K562 (cell line): ENCODE measurements around the gene KRT28. TPM values are rescaled to one million over a fixed set of nuclear protein-coding genes. Genes with fewer than 3 reads are reported as not detected.

Source experiments
- CREB5 ChIP-seq: fragments of 250-450 bp; sonication (Bioruptor Pico); IDR thresholded peaks from 2 replicates; pipeline ENCODE4 v1.5.0; 2020; ENCODE audit warnings: mild to moderate bottlenecking
- CREM ChIP-seq: IDR thresholded peaks from 2 replicates; pipeline ENCODE4 v1.6.1; 2014; ENCODE audit warnings: antibody characterized with exemption, low read depth
- HCFC1 ChIP-seq: IDR thresholded peaks from 2 replicates; pipeline ENCODE4 v1.6.1; 2012; ENCODE audit warnings: low read depth, low read length, improper control_type of control experiment
- LARP7 ChIP-seq: fragments of 450-650 bp; IDR thresholded peaks from 2 replicates; pipeline ENCODE4 v1.6.1; 2016
- MIER1 ChIP-seq: fragments of 450-650 bp; IDR thresholded peaks from 2 replicates; pipeline ENCODE4 v1.6.1; 2016; ENCODE audit warnings: antibody characterized with exemption, mild to moderate bottlenecking, low read depth
- NFATC3 ChIP-seq: fragments of 450-650 bp; IDR thresholded peaks from 2 replicates; pipeline ENCODE4 v1.6.1; 2017; ENCODE audit warnings: mild to moderate bottlenecking
- ZNF232 ChIP-seq: sonication (generic); formaldehyde crosslinking; IDR thresholded peaks from 2 replicates; pipeline ENCODE4 v1.8.0; 2022; ENCODE audit warnings: mild to moderate bottlenecking, missing genetic modification reagents
- ZNF507 ChIP-seq: conservative IDR thresholded peaks from 2 replicates; pipeline ENCODE4 v1.6.1; 2017; ENCODE audit warnings: missing genetic modification characterization, missing compliant biosample characterization
- ZNF717 ChIP-seq: fragments of 250-450 bp; sonication (Bioruptor Pico); IDR thresholded peaks from 2 replicates; pipeline ENCODE4 v1.5.0; 2021
- polyA plus RNA-seq, 8 experiments: library from polyadenylated mRNA; depleted of rRNA in 4 of 8; stranded (reverse) in 5 of 8; unstranded in 3 of 8; fragments of >200 nt; fragmentation: Nextera tagmentation in 2 of 8; fragmentation: Illumina TruSeq in 1 of 8; extraction: Ambion mirVana in 2 of 8; extraction: Trizol in 1 of 8; gene quantifications; 2 replicates each; pipeline versions ENCODE4 v1.2.1 to v1.2.3, GENCODE V29; 2011 to 2014; ENCODE audit warnings: inconsistent platforms in 1 of 8, missing spikeins in 1 of 8
- total RNA-seq, 7 experiments: library from RNA; depleted of rRNA in 6 of 7; stranded (reverse); fragments of >200 nt in 6 of 7; fragmentation: Illumina TruSeq in 2 of 7; extraction: Trizol in 2 of 7; gene quantifications; 2 replicates each; pipeline versions ENCODE4 v1.2.1 to v1.2.3, GENCODE V29; 2011 to 2021; ENCODE audit warnings: low replicate concordance in 1 of 7
- TF ChIP-seq, protein P1 (sequence below): fragments of 150-350 bp; conservative IDR thresholded peaks from 2 replicates; pipeline ENCODE4 v1.6.1; 2014; ENCODE audit warnings: low read length
- TF ChIP-seq, protein P2 (sequence below): fragments of 450-650 bp; IDR thresholded peaks from 2 replicates; pipeline ENCODE4 v1.6.1; 2016; ENCODE audit warnings: mild to moderate bottlenecking, moderate library complexity
- TF ChIP-seq, protein P3 (sequence below): sonication (generic); IDR thresholded peaks from 2 replicates; pipeline ENCODE4 v1.6.1; 2016

KRT28 gene
- total and polyA plus RNA-seq, 9 of the 15 experiments (the other 6 are each of a cell fraction or from before 2014, with no cell fraction given), result not detected

DNA sequence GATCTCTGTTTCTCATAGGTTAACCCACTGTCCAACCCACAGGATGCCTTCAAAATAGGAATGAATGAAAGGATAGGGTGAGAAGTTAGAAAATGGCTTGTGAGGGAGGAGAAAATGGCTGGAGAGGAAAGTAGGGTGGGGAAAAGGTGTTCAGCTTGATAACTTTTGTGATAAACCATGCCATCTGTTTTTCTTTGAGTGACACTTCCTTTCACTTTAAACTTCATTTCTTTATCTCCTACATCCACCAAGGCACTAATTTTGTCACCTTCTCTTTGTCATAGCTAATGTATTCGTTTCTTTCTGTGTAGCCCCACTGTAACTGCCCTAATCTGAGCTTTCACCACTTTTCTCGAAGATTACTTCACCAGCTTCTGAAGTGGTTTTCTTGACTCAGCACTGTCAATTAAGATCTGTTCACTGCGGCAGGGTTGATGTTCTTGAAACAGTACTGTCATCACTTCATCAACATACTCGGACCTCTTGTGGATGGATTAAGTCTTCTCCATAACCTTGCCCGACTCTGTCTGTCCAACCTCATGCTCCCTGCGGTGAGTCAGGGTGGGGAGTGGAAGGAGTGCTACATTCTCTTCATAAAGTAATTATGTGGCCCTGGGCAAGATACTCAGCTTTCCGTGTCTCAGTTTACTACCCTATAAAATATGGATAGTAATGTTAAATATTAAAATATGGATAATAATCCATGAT lies 28.1 kb upstream of the KRT28 start (continued):
- TF ChIP-seq MIER1, result no peak
- no peak for TF ChIP-seq ZNF717 (CRISPR knock-in tag)
- TF ChIP-seq CREM, result peak; percentile 72
- TF ChIP-seq NFATC3, result peak; percentile 89; the same call in 1 of the 2 replicates
- no peak for TF ChIP-seq ZNF232 (CRISPR knock-in tag)
- TF ChIP-seq LARP7, result no peak
- no peak for TF ChIP-seq CREB5 (CRISPR knock-in tag)
- no peak for TF ChIP-seq HCFC1
- TF ChIP-seq, protein P1, sequence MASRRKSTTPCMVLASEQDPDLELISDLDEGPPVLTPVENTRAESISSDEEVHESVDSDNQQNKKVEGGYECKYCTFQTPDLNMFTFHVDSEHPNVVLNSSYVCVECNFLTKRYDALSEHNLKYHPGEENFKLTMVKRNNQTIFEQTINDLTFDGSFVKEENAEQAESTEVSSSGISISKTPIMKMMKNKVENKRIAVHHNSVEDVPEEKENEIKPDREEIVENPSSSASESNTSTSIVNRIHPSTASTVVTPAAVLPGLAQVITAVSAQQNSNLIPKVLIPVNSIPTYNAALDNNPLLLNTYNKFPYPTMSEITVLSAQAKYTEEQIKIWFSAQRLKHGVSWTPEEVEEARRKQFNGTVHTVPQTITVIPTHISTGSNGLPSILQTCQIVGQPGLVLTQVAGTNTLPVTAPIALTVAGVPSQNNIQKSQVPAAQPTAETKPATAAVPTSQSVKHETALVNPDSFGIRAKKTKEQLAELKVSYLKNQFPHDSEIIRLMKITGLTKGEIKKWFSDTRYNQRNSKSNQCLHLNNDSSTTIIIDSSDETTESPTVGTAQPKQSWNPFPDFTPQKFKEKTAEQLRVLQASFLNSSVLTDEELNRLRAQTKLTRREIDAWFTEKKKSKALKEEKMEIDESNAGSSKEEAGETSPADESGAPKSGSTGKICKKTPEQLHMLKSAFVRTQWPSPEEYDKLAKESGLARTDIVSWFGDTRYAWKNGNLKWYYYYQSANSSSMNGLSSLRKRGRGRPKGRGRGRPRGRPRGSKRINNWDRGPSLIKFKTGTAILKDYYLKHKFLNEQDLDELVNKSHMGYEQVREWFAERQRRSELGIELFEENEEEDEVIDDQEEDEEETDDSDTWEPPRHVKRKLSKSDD, result no peak
- TF ChIP-seq ZNF507, result no peak
- TF ChIP-seq, protein P2, sequence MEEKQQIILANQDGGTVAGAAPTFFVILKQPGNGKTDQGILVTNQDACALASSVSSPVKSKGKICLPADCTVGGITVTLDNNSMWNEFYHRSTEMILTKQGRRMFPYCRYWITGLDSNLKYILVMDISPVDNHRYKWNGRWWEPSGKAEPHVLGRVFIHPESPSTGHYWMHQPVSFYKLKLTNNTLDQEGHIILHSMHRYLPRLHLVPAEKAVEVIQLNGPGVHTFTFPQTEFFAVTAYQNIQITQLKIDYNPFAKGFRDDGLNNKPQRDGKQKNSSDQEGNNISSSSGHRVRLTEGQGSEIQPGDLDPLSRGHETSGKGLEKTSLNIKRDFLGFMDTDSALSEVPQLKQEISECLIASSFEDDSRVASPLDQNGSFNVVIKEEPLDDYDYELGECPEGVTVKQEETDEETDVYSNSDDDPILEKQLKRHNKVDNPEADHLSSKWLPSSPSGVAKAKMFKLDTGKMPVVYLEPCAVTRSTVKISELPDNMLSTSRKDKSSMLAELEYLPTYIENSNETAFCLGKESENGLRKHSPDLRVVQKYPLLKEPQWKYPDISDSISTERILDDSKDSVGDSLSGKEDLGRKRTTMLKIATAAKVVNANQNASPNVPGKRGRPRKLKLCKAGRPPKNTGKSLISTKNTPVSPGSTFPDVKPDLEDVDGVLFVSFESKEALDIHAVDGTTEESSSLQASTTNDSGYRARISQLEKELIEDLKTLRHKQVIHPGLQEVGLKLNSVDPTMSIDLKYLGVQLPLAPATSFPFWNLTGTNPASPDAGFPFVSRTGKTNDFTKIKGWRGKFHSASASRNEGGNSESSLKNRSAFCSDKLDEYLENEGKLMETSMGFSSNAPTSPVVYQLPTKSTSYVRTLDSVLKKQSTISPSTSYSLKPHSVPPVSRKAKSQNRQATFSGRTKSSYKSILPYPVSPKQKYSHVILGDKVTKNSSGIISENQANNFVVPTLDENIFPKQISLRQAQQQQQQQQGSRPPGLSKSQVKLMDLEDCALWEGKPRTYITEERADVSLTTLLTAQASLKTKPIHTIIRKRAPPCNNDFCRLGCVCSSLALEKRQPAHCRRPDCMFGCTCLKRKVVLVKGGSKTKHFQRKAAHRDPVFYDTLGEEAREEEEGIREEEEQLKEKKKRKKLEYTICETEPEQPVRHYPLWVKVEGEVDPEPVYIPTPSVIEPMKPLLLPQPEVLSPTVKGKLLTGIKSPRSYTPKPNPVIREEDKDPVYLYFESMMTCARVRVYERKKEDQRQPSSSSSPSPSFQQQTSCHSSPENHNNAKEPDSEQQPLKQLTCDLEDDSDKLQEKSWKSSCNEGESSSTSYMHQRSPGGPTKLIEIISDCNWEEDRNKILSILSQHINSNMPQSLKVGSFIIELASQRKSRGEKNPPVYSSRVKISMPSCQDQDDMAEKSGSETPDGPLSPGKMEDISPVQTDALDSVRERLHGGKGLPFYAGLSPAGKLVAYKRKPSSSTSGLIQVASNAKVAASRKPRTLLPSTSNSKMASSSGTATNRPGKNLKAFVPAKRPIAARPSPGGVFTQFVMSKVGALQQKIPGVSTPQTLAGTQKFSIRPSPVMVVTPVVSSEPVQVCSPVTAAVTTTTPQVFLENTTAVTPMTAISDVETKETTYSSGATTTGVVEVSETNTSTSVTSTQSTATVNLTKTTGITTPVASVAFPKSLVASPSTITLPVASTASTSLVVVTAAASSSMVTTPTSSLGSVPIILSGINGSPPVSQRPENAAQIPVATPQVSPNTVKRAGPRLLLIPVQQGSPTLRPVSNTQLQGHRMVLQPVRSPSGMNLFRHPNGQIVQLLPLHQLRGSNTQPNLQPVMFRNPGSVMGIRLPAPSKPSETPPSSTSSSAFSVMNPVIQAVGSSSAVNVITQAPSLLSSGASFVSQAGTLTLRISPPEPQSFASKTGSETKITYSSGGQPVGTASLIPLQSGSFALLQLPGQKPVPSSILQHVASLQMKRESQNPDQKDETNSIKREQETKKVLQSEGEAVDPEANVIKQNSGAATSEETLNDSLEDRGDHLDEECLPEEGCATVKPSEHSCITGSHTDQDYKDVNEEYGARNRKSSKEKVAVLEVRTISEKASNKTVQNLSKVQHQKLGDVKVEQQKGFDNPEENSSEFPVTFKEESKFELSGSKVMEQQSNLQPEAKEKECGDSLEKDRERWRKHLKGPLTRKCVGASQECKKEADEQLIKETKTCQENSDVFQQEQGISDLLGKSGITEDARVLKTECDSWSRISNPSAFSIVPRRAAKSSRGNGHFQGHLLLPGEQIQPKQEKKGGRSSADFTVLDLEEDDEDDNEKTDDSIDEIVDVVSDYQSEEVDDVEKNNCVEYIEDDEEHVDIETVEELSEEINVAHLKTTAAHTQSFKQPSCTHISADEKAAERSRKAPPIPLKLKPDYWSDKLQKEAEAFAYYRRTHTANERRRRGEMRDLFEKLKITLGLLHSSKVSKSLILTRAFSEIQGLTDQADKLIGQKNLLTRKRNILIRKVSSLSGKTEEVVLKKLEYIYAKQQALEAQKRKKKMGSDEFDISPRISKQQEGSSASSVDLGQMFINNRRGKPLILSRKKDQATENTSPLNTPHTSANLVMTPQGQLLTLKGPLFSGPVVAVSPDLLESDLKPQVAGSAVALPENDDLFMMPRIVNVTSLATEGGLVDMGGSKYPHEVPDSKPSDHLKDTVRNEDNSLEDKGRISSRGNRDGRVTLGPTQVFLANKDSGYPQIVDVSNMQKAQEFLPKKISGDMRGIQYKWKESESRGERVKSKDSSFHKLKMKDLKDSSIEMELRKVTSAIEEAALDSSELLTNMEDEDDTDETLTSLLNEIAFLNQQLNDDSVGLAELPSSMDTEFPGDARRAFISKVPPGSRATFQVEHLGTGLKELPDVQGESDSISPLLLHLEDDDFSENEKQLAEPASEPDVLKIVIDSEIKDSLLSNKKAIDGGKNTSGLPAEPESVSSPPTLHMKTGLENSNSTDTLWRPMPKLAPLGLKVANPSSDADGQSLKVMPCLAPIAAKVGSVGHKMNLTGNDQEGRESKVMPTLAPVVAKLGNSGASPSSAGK, result peak; percentile 78
- TF ChIP-seq, protein P3, sequence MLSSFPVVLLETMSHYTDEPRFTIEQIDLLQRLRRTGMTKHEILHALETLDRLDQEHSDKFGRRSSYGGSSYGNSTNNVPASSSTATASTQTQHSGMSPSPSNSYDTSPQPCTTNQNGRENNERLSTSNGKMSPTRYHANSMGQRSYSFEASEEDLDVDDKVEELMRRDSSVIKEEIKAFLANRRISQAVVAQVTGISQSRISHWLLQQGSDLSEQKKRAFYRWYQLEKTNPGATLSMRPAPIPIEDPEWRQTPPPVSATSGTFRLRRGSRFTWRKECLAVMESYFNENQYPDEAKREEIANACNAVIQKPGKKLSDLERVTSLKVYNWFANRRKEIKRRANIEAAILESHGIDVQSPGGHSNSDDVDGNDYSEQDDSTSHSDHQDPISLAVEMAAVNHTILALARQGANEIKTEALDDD, result peak; percentile 97
